ENCODE data around the gene CAPS.
"Not testable (repeated sequence)": the region's sequence is repeated elsewhere in the genome, so short reads cannot be mapped to it uniquely, and the experiment has no call there.

Gene CAPS

DNA sequence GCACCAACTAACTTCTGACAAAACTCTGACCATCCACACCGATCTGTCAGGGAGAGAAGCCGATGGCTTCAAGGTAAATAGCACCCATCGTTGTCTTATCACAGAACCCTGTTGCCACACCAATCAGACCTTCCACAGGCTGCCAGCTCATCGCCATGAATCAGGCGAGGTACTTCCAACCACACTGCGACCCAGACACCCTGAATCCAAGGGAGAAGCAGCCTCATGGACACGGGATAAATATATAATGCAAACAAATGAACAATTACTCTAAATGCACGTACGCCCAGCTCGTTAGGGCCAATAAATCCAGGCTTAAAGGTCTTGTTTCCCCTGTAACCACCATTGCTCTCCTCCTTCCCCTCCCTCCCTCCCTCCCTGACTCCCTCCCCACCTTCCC, 43.1 kb downstream of the CAPS start:
- CTCF ChIA-PET: interaction anchor here (1.1 to 10.7 kb wide), 3 partner anchors 12 to 65 kb away, joined by 3 to 151 read pairs (median 5); no protein-coding TSS in a partner anchor
- TF ChIP-seq, protein P1, sequence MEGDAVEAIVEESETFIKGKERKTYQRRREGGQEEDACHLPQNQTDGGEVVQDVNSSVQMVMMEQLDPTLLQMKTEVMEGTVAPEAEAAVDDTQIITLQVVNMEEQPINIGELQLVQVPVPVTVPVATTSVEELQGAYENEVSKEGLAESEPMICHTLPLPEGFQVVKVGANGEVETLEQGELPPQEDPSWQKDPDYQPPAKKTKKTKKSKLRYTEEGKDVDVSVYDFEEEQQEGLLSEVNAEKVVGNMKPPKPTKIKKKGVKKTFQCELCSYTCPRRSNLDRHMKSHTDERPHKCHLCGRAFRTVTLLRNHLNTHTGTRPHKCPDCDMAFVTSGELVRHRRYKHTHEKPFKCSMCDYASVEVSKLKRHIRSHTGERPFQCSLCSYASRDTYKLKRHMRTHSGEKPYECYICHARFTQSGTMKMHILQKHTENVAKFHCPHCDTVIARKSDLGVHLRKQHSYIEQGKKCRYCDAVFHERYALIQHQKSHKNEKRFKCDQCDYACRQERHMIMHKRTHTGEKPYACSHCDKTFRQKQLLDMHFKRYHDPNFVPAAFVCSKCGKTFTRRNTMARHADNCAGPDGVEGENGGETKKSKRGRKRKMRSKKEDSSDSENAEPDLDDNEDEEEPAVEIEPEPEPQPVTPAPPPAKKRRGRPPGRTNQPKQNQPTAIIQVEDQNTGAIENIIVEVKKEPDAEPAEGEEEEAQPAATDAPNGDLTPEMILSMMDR (IDR thresholded peaks at IDR 0.05; ENCODE audit: insufficient read depth, low read length, missing control alignments): no peak
- DNase-seq (ENCODE audit: low read depth, low spot score): no peak
- no peak overlapping the region for H3K4me3 ChIP-seq (ENCODE audit: low read depth, low read length)
- POLR2A ChIA-PET: no interaction called here

DNA sequence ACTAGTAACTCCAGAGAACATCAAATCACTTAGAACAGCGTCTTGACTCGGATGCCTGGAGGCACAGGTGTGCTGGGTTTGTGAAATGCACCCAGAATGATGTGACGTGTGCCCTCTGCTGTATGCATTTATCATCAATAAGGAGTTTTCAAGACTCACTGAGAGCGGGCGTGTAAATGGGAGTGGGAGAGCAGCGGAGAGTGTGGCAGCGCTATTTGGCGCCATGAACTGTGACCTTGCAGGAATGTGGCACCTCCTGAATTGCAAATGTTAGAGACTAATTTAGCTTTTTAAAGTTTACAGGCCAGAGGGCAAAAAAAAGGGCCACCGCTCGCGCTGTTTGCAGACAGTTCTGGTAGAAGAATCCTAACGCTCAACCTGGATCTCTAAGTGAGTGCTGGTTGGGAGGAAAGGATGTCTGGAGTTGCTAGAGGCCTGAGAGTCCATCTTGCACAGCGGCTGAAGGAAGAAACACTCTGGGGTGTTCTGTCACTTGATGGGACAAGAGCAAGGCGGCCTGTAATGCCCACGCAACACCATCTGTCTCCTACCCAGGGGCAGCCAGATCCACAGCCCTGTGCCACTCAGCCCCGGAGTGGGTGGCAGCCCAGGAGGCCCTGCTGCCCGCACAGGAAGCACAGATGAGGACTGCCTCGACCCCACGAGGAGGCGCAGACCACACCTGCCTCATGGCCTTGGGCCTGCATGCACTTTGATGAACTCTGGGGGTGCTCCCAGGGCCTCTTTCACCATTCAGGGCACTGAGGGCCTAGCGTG, 44.2 kb downstream of the CAPS start:
- ChIA-PET CTCF (interaction anchor here (1.3 to 10.7 kb wide), 3 partner anchors 10 to 64 kb away, joined by 4 to 151 read pairs (median 5); no protein-coding TSS in a partner anchor), POLR2A (no interaction called here)
- DNase-seq (ENCODE audit: low read depth, low spot score): no peak
- H3K4me3 ChIP-seq (ENCODE audit: low read depth, low read length): no peak overlapping the region
- TF ChIP-seq, protein P1 (IDR thresholded peaks at IDR 0.05; ENCODE audit: insufficient read depth, low read length, missing control alignments): no peak

DNA sequence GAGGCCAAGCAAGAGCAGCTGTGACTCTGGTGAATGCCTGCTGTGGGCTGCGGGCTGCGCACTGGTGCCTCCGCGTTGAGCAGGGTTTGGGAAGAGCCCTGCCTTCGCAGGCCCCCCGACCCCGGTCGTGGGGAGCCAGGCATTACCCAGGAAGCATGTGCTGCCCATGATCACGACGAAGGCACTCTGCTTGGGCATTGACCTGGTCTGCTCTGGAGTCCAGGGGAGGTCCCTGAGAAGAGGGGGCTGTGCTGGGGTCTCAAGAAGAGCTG, 44.7 kb downstream of the CAPS start:
- ChIA-PET POLR2A (no interaction called here), CTCF (interaction anchor here (1.7 to 10.7 kb wide), 2 partner anchors 11 kb away, joined by 4 to 151 read pairs; no protein-coding TSS in a partner anchor)
- no peak overlapping the region for H3K4me3 ChIP-seq (ENCODE audit: low read depth, low read length)
- DNase-seq (ENCODE audit: low read depth, low spot score): no peak
- TF ChIP-seq, protein P1 (IDR thresholded peaks at IDR 0.05; ENCODE audit: insufficient read depth, low read length, missing control alignments): no peak

- no peak overlapping the region for H3K4me3 ChIP-seq (ENCODE audit: low read depth, low read length)
- DNase-seq (ENCODE audit: low read depth, low spot score): no peak
- TF ChIP-seq, protein P1 (IDR thresholded peaks at IDR 0.05; ENCODE audit: insufficient read depth, low read length, missing control alignments): no peak
- POLR2A ChIA-PET: no interaction called here
- CTCF ChIA-PET: interaction anchor here (0.9 to 10.7 kb wide), 4 partner anchors 10 to 28 kb away, joined by 3 to 151 read pairs (median 4); no protein-coding TSS in a partner anchor
Measured at GRCh38 chr19:5959260-5960004, 45.4 kb downstream of the CAPS start.

DNA sequence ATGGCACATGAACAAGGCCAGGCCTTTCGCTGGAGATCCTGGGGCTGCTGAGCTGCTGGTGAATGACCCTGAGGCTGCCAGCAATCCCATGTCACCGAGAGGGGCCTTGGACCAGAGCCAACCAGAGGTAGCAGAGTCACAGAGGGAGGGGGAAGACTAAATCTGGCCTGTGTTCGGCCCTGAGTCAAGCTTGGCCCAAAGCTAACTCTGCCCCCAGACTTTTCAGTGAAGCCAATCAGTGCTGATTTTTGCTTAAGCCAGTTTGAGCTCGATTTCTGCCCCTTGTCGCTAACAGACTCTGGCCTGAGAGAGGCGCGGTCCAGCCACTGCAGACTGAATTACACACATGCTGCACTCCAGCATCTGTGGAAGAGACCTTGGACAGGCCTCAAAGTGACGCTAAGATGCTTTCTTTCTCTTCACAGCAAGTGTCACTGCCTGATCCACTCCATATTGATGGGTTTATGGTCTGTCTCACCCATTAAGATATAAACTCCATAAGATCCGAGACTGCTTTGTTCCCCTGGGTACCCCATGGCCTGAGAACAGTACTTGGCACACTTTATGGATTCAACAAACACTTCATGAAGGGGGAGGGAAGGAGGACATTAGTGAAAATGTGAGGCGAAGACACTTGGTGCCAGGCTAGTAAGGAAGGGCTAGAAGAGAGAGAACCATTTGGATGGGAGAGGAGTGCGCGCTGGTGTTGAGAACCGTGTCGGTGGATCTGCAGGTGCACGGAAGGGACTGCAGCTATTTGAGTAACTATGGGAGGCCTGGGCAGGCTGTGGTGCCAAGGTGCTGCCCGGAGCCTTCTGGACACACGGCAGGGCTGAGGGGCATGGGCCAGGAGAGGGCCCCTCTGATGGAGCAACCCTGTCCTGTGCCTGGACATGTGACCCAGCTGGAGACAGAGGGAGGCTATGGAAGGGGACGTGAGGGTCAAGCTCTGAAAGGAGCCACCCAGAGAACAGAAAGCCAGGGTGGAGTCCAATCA, 46.2 kb downstream of the CAPS start:
- ChIA-PET POLR2A (no interaction called here), CTCF (interaction anchor here (0.9 to 10.7 kb wide), 4 partner anchors 9 to 27 kb away, joined by 3 to 151 read pairs (median 4); no protein-coding TSS in a partner anchor)
- H3K4me3 ChIP-seq (ENCODE audit: low read depth, low read length): no peak overlapping the region
- no peak for DNase-seq (ENCODE audit: low read depth, low spot score)
- TF ChIP-seq, protein P1 (IDR thresholded peaks at IDR 0.05; ENCODE audit: insufficient read depth, low read length, missing control alignments): no peak

DNA sequence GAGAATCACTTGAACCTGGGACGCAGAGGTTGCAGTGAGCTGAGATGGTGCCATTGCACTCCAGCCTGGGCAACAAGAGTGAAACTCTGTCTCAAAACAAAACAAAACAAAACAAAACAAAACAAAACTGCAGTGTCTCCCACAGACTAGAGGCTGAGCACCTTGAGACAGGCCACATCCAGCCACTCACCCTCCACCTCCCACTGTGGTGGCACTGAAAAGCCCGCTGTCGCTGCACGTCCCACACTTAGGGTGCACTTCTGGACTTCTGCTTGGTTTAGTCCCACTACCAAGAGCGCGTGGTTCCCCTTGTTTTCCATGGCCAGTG, 47.6 kb downstream of the CAPS start:
- DNase-seq (ENCODE audit: low read depth, low spot score); H3K4me3 ChIP-seq (ENCODE audit: low read depth, low read length); POLR2A ChIA-PET: not testable (repeated sequence)
- CTCF ChIA-PET: interaction anchor here (1.0 to 2.0 kb wide), 4 partner anchors 9 to 158 kb away, joined by 5 to 13 read pairs (median 6); partner anchors contain the start of gene NRTN
